SK-N-SH (cell line): Measurements from ENCODE around the gene CEACAM3.

Experiments used
- SMC3 ChIP-seq: IDR thresholded peaks from 2 replicates; pipeline ENCODE4 v1.6.1; 2012; ENCODE audit warnings: low read depth, low read length, improper control_type of control experiment
- TAF1 ChIP-seq: IDR thresholded peaks from 2 replicates; pipeline ENCODE4 v1.6.1; 2012; ENCODE audit warnings: low read depth, mild to moderate bottlenecking, low read length, moderate library complexity, borderline replicate concordance
- TF ChIP-seq, protein P1 (sequence below): fragments of 200-600 bp; sonication (generic); IDR thresholded peaks from 2 replicates; pipeline ENCODE4 v1.6.1; 2017; ENCODE audit warnings: antibody characterized with exemption, mild to moderate bottlenecking, moderate library complexity

DNA sequence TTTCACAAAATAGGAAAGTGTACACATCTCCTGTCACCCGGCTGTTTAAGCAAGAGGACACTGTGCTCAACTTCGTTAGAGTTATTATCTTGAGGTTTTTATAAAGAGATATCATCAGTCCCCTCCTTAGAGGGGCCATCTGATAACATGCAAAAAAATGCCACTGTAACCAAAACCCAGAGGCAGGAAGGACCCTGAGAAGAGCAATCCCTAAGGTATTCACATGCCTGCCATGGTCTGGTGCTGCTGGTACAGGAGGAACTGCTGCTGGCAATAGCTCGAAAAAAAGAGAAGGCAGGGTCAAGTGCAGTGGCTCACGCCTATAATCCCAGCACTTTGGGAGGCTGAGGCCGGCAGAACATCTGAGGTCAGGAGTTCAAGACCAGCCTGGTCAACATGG is 12.8 kb upstream of the CEACAM3 start:
- TF ChIP-seq, protein P1, sequence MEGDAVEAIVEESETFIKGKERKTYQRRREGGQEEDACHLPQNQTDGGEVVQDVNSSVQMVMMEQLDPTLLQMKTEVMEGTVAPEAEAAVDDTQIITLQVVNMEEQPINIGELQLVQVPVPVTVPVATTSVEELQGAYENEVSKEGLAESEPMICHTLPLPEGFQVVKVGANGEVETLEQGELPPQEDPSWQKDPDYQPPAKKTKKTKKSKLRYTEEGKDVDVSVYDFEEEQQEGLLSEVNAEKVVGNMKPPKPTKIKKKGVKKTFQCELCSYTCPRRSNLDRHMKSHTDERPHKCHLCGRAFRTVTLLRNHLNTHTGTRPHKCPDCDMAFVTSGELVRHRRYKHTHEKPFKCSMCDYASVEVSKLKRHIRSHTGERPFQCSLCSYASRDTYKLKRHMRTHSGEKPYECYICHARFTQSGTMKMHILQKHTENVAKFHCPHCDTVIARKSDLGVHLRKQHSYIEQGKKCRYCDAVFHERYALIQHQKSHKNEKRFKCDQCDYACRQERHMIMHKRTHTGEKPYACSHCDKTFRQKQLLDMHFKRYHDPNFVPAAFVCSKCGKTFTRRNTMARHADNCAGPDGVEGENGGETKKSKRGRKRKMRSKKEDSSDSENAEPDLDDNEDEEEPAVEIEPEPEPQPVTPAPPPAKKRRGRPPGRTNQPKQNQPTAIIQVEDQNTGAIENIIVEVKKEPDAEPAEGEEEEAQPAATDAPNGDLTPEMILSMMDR: no peak
- TF ChIP-seq TAF1 (no peak), SMC3 (no peak)
